Prostate gland (tissue), 2 donors: ENCODE data around the gene ANP32D. TPM values are rescaled to one million over a fixed set of nuclear protein-coding genes. Genes with fewer than 3 reads are reported as not detected.
"Not testable (repeated sequence)": the region's sequence is repeated elsewhere in the genome, so short reads cannot be mapped to it uniquely, and the experiment has no call there.

Experiments
- DNase-seq: peaks from one replicate; pipeline ENCODE4 v3.0.0-alpha.2; 2019; ENCODE audit warnings: low spot score
- H3K27ac ChIP-seq, 2 donors: fragments of 200-600 bp; sonication (generic); 2 replicates each; pipeline ENCODE4 v1.5.1; 2017 to 2019
- H3K27me3 ChIP-seq: fragments of 200-600 bp; sonication (generic); replicated peaks from 2 replicates; pipeline ENCODE4 v1.5.1; 2019; ENCODE audit not compliant: insufficient read depth
- H3K36me3 ChIP-seq, 2 donors: fragments of 200-600 bp; sonication (generic); 1 replicate in 1 of 2; 2 replicates in 1 of 2; pipeline versions ENCODE4 v1.5.1 to v1.8.1; 2017 to 2019
- H3K4me1 ChIP-seq: fragments of 200-600 bp; sonication (generic); replicated peaks from 2 replicates; pipeline ENCODE4 v1.5.1; 2019
- H3K4me3 ChIP-seq, 2 donors: fragments of 200-600 bp; sonication (generic); 2 replicates each; pipeline ENCODE4 v1.5.1; 2017 to 2019
- H3K9me3 ChIP-seq: fragments of 200-600 bp; sonication (generic); 2 replicates; pipeline ENCODE4 v1.5.1; 2017
- POLR2A ChIP-seq: fragments of 450-650 bp; IDR thresholded peaks from one replicate; pipeline ENCODE4 v1.6.1; 2016; ENCODE audit warnings: antibody characterized with exemption, mild to moderate bottlenecking
- POLR2AphosphoS5 ChIP-seq: sonication (generic); formaldehyde crosslinking; IDR thresholded peaks from one replicate; pipeline ENCODE4 v1.6.1; 2017; ENCODE audit warnings: antibody characterized with exemption
- WGBS: methylation state at CpG from one replicate; pipeline ENCODE4 v1.1.5; 2018; 5-methylcytosine and 5-hydroxymethylcytosine counted together
- intact Hi-C: fragments of 100-400 bp; cut with DNase I; formaldehyde crosslinking; loops from one replicate; pipeline ENCODE4 v1.14.2; 2022
- total RNA-seq, 2 donors: library from RNA; depleted of rRNA; stranded (reverse); fragments of >200 nt; gene quantifications; one replicate each; pipeline ENCODE4 v1.1.0, GENCODE V29; 2016
- TF ChIP-seq, protein P1 (sequence below), 4 experiments: fragments of 200-600 bp in 2 of 4; fragments of 450-650 bp in 2 of 4; sonication (generic) in 2 of 4; IDR thresholded peaks; 1 replicate in 3 of 4; 2 replicates in 1 of 4; pipeline ENCODE4 v1.5.1; 2016 to 2019; ENCODE audit warnings: antibody characterized with exemption in 4 of 4, mild to moderate bottlenecking in 2 of 4, moderate library complexity in 2 of 4

ANP32D gene
- total RNA-seq, 2 donors from 2014 or later: not detected

DNA sequence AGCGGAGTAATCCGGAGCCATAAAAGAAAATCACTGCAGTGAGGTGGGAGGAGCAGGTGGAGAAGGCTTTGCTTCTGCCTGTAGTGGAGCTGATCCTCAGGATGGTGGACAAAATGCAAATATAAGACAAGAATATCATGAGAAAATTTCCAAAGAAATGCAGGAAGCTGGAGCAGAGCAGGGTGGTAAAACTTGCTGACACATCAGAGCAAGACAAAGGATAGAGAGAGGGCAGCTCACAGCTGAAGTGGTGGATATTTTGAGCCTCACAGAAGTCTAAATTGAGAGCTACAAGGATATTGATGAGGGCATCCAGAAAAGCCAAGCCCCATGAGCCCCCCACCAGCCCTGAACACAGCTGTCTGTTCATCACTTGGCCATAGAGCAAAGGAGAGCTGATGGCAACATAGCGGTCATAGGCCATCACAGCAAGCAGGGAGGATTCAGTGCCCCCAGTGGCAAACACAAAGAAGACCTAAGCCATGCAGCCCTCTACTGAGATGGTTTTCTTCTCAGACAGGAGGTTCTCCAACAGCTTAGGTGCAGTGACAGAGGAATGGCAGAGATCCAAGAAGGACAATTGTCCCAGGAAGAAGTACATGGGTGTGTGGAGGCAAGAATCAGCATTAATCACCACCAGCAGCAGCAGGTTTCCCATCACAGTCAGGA is 30.0 kb upstream of the ANP32D start:
- Histone ChIP-seq H3K4me1 (no peaks in the 10 kb centered on the region), H3K27ac (no peak overlapping the region), H3K9me3 (no peaks in the 10 kb centered on the region), H3K36me3 (no peaks in the 10 kb centered on the region), H3K27me3 (no peaks in the 10 kb centered on the region), H3K4me3 (no peak overlapping the region)
- WGBS: 86% methylated on average over 3 of the region's 3 CpGs
- DNase-seq: no peak
- intact Hi-C loops: no loop called here
- TF ChIP-seq, protein P1, sequence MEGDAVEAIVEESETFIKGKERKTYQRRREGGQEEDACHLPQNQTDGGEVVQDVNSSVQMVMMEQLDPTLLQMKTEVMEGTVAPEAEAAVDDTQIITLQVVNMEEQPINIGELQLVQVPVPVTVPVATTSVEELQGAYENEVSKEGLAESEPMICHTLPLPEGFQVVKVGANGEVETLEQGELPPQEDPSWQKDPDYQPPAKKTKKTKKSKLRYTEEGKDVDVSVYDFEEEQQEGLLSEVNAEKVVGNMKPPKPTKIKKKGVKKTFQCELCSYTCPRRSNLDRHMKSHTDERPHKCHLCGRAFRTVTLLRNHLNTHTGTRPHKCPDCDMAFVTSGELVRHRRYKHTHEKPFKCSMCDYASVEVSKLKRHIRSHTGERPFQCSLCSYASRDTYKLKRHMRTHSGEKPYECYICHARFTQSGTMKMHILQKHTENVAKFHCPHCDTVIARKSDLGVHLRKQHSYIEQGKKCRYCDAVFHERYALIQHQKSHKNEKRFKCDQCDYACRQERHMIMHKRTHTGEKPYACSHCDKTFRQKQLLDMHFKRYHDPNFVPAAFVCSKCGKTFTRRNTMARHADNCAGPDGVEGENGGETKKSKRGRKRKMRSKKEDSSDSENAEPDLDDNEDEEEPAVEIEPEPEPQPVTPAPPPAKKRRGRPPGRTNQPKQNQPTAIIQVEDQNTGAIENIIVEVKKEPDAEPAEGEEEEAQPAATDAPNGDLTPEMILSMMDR (IDR thresholded peaks at IDR 0.05): no peak
- no peak for TF ChIP-seq POLR2A
- TF ChIP-seq POLR2AphosphoS5: no peak

DNA sequence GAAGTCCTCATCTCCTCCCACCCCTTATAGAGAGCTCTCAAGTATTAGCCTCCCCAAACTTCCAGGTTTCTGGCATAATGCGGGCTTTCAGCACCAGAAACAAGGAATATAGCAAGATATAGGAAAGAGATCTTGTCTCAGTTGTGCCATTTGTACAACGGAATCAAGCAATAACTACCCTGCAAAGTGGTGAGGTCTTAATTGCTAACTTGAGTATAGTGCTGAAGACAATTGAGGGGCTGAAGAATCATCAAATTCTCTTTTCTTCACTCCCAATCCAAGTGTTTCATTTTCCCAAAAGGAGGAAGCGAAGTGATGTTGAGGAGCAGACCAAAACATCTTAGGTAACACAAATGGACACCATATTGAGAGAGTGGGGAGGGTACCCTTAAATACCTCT is 26.8 kb upstream of the ANP32D start:
- no peak for DNase-seq
- intact Hi-C loops: no loop called here
- TF ChIP-seq POLR2AphosphoS5: no peak
- TF ChIP-seq, protein P1 (IDR thresholded peaks at IDR 0.05): no peak
- TF ChIP-seq POLR2A: no peak
- Histone ChIP-seq H3K4me3 (no peak overlapping the region), H3K4me1 (no peaks in the 10 kb centered on the region), H3K9me3 (no peaks in the 10 kb centered on the region), H3K27ac (no peak overlapping the region), H3K36me3 (no peaks in the 10 kb centered on the region), H3K27me3 (no peaks in the 10 kb centered on the region)
- WGBS: 94% methylated on average over 3 of the region's 3 CpGs

DNA sequence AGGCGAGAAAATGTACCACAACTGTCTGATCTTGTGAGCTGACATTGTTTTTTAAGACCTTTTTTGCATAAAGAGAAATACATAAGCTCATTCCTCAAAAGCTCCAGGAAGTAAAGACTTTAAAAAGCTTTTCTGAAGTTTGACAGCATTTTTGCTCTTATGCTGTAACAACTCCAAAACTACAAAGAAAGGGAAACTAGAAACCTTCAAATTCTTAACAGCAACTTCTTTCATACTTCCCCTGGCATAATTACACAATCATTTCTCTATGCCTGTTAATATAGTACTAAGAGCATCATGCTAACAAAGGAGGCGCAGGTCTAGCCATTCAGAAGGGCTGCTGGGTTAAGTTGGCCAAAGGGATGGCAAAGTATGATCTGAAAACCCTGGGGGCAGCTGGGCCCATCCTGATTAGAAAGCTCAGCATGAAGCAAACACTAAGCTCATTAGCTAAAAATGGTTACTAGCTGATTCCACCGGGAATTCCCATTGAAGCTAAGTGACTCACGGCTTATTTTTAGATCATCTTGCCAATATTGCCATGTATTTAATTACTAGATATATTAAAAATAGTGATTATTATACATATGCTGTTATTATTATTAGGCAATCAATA is 26.1 kb upstream of the ANP32D start:
- 51% methylated on average over 4 of the region's 4 CpGs for WGBS
- Histone ChIP-seq H3K9me3 (no peaks in the 10 kb centered on the region), H3K36me3 (no peaks in the 10 kb centered on the region), H3K27ac (no peak overlapping the region), H3K4me3 (no peak overlapping the region), H3K27me3 (no peaks in the 10 kb centered on the region), H3K4me1 (no peaks in the 10 kb centered on the region)
- intact Hi-C loops: no loop called here
- DNase-seq: no peak
- TF ChIP-seq, protein P1 (IDR thresholded peaks at IDR 0.05): no peak
- no peak for TF ChIP-seq POLR2AphosphoS5
- no peak for TF ChIP-seq POLR2A

DNA sequence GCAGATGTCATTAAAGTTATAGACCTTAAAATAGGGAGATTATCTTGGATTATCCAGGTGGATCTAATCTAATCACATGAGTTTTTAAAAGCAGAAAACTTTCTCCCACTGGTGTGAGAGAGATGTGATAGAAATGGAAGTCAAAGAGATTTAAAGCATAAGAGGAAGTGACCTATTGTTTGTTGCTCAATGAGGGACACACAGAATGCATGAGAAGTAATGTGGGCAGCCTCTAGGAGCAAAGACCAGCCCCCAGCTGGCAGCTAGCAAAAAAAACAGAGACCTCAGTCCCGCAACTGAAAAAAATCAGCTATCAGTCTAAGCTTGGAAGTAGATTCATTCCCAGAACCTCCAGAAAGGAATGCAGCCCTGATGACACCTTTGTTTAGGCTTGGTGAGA is 24.6 kb upstream of the ANP32D start:
- H3K9me3 ChIP-seq: no peaks in the 10 kb centered on the region
- H3K4me3 ChIP-seq: no peak overlapping the region
- TF ChIP-seq POLR2A: no peak
- TF ChIP-seq, protein P1 (IDR thresholded peaks at IDR 0.05): no peak
- TF ChIP-seq POLR2AphosphoS5: no peak
- no peaks in the 10 kb centered on the region for H3K27me3 ChIP-seq
- no peaks in the 10 kb centered on the region for H3K36me3 ChIP-seq
- intact Hi-C loops: no loop called here
- no peak for DNase-seq
- H3K27ac ChIP-seq: no peak overlapping the region
- H3K4me1 ChIP-seq: no peaks in the 10 kb centered on the region
- WGBS: 73% methylated on average over 1 of the region's 1 CpG

DNA sequence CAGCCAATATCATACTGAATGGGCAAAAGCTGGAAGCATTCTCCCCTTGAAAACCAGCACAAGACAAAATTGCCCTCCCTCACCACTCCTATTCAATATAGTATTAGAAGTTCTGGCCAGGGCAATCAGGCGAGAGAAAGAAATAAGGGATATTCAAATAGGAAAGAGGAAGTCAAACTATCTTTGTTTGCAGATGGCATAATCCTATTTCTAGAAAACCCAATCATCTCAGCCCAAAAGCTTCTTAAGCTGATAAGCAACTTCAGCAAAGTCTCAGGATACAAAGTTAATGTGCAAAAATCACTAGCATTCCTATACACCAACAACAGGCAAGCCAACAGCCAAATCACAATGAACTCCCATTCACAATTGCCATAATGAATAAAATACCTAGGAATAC is 21.0 kb upstream of the ANP32D start:
- Histone ChIP-seq H3K27ac (no peak overlapping the region), H3K9me3 (no peaks in the 10 kb centered on the region), H3K4me1 (no peaks in the 10 kb centered on the region), H3K36me3 (no peaks in the 10 kb centered on the region), H3K27me3 (no peaks in the 10 kb centered on the region), H3K4me3 (no peak overlapping the region)
- whole genome bisulfite sequencing: 92% methylated on average over 1 of the region's 1 CpG
- no peak for DNase-seq
- no peak for TF ChIP-seq POLR2AphosphoS5
- TF ChIP-seq, protein P1 (IDR thresholded peaks at IDR 0.05): no peak
- no peak for TF ChIP-seq POLR2A
- intact Hi-C loops: loop anchor here (10.0 kb wide), 1 partner anchor 167 kb away; no protein-coding TSS in a partner anchor

DNA sequence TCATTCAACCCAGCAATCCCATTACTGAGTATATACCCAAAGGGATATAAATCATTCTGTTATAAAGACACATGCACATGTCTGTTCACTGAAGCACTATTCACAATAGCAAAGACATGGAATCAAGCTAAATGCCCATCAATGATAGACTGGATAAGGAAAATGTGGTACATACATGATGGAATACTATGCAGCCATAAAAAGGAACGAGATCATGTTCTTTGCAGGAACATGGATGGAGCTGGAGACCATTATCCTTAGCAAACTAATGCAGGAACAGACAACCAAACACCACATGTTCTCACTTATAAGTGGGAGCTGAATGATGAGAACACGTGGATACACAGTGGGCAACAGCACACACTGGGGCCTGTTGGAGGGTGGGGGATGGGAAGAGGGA is 19.4 kb upstream of the ANP32D start:
- not testable (repeated sequence) for H3K27me3 ChIP-seq, H3K4me1 ChIP-seq, H3K9me3 ChIP-seq, H3K4me3 ChIP-seq, DNase-seq, H3K27ac ChIP-seq, H3K36me3 ChIP-seq
- intact Hi-C loops: loop anchor here (10.0 kb wide), 1 partner anchor 168 kb away; no protein-coding TSS in a partner anchor
- 83% methylated on average over 2 of the region's 2 CpGs for WGBS
